Endometrium (tissue), 2 donors: ENCODE results near the gene ARF3.

Source experiments
- FAIRE-seq: peaks from 2 replicates; lab custom pipeline; 2012; peaks lifted over from hg19 to GRCh38; lab: Jason Lieb, UNC
- donor health status: control.
- donor health status: control.

ARF3 gene

DNA sequence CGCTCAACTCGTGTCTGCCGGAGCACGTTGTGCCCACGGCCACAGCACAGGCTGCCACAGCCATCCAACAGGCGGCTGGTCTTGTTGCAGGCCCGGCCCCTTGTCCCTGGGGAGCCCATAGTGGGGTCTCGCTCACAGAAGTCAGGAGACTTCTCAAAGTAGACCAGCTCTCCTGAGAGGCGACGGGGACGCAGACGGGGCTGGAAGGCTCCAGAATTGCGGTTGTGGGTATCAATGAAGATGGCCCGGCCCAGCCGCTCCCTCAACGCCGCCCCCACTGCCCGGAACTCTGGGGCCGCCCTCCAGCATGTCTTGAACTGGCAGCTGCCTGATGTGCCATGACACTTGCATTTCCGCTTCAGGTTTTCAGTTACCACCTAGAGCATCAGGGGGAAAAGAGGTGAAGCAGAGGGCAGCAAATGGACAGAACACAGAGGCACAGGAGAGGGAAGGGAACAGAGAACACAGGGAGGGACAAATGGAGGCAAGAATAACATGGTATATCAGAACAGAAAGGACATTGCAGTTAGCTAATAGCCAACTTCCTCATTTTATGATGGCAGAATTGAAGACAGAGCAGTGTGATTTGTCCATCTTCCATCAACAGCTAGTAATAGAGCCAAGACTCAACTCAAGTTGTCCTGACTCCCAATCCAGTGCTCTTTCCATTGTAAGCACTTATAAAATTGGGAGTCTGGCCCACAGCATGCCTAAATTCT is 9.0 kb upstream of the ARF3 start:
- FAIRE-seq, result no peak

DNA sequence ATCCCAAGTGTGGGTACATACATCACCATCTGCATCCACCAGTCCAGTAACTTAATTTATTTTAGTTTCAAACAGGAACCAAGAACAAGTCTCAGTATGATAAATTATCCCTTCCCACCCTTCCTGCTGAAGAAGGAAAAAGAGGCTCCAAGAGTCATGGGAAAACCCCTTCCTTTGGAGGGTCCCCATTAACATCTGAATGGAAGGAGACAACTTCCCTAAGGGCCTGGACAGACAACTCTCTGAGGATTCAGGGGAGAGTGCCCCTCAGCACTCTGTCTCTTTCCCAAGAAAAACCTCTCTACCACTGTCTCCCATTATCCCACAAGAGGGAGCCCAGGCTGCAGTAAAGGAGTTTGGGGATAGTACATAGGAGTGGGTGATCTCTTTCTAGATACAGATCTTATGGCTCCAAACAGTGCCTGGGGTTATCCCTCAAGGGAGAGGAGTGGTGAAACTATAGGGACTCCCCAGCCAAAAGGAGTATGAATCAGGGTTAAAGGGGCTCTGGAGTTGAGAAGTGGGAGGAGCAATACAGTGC is 8.1 kb upstream of the ARF3 start:
- no peak for FAIRE-seq

DNA sequence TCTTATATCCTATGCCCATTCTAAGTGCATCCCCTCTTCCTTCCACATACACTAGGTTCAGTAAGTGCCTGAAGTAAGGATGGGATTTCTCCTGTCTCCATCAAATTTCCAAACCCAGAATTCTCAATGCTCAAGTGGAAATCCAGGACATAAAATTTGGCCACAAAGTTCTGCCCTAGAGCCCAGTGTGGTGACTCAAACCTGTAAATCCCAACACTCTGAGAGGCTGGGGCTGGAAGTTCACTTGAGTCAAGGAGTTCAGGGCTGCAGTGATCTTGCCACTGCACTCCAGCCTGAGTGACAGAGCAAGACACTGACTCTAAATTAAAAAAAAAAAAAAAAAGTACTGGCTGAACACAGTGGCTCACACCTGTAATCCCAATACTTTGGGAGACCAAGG is 4.5 kb upstream of the ARF3 start:
- FAIRE-seq, result no peak

DNA sequence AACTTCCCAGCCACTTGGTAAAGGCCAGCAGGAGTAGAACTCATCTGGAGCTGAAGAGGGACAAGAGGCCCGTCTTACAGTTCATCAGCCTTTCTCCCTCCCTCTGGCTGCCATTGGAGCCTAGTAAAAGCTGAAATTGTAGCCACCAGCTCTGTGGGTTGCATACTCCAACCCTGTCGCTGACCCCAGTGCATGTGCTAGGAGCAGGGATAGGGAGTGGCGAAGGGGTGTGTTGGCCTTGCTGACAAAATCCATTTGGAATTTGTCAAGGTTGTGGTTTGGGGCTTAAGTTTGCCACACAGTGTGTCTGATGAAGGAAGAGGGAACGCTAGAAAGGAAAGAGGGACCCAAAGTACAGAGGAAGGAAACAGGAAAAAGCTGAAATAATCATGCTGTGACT is 4.0 kb upstream of the ARF3 start:
- no peak for FAIRE-seq

DNA sequence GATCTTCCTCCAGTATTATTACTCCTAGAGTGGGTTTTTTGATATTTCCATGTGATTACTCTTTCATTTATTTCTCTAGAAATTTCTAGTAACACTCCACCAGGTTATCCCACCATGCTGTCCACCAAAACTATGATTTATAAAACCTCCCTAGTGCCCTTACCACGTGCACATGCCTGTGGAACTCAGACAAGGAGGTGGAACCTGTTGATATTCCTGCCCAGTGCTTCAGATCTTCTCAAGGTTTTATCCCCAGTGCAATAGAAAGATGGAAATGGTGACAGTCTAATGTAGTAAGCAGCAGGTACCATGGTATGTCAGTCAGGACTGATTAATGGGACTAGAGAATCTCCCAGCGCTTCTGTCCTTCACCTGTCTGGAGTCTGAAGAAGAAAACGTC is 3.5 kb upstream of the ARF3 start:
- no peak for FAIRE-seq

DNA sequence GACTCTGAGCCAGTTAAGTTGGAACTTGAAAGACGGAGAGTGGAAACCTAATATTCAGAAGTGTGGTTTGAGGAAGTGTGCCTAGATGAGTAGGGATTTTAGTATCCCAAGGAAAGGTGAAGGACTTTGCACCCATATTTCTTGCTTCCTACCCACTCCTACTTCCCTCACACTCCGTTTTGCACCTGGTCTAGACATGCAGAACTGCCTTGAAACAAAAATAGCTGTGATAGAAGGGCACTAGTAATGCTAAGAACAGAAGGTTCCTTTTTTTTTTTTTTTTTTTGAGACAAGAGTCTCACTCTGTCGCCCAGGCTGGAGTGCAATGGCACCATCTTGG is 732 bp upstream of the ARF3 start:
- FAIRE-seq, result no peak

DNA sequence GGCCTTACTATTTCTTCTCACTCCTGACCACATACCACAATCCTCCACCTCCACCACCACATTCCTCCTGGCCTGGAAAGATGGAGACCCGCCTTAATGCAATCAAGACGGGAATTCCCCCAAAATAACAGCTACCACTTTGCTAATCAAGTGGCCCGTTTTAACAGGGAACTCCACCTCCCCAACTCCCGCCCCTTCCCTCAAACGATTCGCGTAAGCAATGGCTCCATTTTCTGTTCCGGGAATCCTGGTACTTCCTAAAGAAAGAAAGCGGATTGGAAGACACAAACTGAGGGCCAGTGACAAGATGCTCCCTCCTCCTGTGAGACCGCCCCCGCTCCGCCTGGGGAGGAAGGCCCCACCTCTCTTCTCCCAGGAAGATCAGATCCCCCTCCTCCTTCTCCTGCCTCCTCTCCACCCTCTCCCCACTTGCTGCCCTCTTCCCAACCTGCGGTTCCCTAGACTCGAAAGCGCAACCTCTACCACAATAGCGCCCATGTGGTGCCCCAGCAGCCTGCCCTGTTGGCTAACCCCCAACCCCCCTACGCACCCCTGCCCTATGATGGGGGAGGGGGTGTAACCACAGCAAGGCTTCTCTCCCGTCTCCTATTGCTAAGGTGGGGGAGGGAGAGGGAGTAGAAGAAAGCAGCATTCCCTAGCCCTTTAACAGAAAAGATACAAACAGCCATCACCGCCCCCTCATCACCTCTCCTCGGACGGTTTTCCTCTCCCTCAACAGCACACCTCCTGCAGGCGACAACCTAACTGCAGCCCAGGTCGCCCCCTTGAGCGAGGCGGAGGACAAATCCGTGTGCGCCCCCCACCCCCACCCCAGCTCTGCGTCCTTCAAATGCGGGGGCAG is 777 bp downstream of the ARF3 start:
- FAIRE-seq, result peak; percentile 31

DNA sequence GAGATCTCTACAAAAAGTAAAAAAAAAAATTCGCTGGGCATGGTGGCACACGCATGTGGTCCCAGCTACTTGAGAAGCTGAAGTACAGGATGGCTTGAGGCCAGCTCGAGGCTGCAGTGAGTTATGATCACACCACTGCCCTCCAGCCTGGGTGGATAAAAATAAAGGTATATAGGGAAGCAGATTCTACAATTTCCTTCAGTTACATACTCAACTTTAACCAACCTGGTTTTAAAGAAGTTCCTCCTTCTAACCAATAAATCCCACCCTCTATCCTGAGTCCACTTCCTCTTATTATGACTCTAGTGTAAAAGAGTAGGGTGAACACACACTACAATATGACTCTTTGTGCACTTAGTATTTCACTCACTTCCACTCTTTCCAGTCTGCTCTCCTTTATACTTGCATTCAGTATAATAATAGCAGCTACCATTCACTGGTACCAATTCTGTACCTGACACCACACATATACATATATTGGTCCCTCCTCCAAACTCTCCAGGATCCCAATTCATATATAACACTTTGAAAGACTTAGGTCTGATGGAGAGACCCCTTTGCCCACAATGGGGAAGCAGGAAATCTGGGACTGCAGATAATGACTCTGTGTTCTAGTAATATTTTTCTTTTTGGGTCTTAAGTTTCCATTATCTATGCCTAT is 2.3 kb downstream of the ARF3 start:
- FAIRE-seq, result no peak

DNA sequence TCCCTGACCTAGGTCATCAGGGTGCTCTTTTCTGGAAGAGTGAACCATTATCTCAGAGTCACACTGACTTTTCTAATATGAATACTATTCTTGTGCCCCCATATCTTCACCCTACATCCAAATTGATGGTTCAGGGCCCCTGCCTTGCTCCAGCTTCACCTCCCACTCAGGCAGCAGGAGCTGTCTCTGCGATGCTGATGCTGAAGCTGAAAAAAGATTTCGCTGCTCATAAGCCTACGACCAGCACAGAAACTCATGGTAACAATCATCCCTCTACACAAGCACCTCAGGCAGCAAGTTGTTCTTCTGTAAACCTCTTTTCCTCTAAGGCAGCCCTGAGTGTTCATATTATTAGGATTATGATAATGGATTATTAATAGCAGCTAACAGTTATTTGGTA is 3.2 kb downstream of the ARF3 start:
- FAIRE-seq, result no peak

DNA sequence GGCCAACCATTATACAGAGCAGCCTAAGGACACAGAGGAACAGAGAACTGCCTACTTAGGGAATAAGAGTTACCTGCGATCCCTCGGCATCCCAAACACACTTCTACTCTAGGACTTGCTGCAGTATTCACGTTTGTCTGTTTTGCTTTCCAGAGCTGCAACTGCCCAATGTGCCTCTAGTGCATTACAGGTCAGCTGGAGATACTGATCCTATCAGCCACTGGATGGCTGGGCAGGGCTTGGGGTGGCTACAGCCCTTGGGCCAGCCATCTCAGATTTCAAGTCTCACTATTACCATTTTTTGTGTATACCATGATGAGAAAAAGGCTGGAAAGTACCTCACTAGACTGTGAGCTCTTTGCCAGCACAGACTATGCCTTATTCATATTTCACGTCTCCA is 4.6 kb downstream of the ARF3 start:
- no peak for FAIRE-seq

DNA sequence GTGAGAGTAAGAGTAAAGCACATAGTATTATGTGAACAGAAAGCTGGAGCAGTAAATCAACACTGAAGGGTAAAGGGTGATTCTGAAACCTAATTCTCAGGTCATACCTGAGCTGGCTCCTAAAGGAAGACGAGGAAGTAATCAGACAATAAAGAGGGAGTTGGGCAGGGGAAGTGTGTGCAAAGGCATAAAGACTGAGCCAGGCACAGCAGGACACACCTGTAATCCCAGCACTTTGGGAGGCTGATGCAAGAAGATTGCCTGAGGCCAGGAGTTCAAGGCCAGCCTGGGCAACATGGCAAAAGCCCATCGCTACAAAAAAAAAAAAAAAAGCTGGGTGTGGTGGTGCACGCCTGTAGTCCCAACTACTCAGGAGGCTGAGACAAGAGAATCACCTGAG is 9.6 kb downstream of the ARF3 start:
- no peak for FAIRE-seq

DNA sequence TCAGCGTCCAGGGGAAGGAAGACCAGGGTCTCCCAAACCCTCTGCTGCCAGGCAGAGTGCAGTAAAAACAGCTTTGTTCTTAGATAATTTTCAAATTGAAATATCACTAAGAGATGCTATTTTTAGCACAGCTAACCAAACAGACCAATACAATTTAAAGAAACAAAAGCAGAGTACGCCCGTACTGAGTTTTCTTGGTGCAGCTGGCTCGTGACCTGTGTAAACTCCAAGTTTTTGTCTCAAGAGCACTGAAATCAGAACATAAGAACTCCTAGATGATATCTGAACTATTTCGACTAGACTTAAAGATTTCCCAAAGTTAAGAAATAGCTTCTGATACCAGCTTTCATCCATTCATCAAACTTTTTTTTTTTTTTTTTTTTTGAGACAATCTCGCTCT is 10.3 kb downstream of the ARF3 start:
- no peak for FAIRE-seq

DNA sequence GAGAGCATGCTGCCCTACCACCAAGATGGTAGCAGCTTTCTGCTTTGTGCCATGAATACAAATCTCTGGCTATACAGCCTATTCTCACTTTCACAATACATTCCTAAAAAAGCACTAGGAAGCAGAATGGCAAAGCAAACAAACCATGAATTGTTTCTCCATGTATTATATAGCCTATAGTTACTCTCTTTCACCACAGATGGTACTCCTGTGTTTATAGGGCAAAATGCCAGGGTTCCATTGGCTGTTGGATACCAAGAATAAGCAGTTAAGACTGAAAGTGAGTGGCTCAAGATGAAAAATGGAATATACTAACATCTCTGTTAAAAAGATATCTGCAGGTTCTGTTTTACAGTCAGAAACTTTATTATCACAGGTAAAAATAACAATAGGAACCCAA is 11.1 kb downstream of the ARF3 start:
- FAIRE-seq, result no peak

DNA sequence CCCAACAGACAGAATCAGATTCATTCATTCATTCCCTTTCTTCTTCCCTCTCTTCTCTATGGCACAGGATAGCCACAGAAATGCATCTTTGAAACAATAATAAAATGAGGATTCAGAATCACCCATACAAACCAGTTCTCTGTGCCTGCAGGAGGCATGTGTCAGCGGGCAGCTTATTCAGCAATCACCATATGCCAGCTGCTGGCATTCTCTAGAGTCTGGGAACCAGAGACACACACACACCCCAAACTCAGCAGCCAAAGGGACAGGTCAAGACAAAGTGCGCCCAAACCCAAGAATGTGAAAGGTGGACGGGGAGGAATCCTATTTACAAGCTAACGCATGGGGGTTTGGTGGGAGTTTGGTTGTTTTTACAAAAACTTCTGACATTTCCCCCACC is 14.1 kb downstream of the ARF3 start:
- no peak for FAIRE-seq

DNA sequence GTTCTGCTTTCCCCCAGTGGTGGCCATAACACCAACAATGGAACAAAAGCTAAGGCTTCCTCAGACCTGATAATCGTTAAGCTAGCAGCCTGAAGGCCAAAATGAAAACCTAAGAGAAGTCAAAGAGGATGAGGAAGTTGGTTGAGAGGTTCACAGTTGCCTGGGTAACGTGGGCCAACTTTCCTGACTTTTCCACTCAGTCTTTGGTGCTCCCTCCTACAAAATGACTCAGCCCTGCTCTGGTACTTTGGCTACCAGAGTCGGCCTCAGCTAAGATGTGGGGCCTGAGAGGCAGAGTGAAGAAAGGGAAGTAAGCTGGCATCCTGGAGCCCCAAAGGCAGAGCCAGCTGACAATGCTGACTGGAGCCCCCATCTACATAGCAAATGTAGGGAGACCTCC is 17.1 kb downstream of the ARF3 start:
- FAIRE-seq, result no peak

DNA sequence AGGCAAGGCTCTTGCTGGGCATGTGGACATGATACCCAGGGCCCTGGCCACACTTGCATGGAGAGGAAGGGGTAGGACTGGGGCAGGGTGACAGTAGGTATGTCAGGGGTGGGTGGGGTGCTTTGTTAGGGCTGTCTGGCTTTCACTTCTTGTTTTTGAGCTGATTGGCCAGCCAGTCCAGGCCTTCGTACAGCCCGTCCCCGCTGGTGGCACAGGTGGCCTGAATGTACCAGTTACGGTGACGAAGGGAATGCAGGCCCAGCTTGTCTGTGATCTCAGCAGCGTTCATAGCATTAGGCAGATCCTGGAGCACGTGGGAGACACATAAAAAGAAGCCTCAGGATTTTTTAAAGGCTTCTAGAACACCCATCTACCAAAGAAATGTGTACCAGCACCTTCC is 18.5 kb downstream of the ARF3 start:
- FAIRE-seq, result no peak

DNA sequence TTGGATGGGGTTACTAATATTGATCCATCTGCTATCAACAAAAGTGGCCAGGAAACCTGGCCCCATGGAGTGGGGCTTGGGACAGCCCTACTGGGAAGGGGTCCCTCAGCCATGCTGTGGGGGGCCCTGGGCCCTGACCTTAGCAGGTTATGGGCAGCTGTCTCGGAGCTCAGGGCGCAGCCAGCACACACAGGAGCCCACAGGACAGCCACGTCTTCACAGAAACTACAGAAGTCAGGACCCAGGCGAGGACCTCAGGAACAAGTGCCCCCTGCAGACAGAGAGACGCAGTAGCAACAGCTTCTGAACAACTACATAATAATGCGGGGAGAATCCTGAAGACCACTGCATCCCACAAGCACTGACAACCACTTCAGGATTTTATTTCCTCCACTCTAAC is 20.1 kb downstream of the ARF3 start:
- FAIRE-seq, result no peak

DNA sequence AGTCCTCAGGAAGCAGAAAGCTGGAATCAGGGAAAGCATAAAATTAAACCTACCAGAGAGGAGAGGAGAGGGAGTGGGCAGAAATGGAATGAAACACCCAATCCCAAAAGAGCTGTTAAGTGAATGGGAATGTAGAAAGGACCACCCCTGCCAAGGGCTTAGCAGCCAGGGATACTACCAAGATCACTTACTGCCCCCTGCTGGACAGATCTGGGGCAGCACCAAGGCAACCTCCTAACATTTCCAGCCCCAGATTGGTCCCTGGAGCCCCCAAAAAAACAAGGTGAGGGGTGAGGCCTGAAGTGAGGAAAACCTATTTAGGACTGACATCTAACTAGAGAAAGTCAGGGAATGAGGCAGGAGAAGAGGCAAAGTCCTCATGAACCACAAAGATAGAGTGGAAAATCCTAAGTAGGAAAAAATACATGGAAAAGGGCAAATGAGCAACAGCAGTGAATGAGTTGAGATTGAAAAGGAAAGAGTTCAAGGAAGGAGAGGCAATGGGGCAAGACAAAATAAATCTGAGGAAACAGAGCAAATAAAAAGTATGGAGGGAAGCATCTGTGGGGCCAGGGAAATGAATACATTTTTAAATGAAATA is 20.8 kb downstream of the ARF3 start:
- FAIRE-seq, result no peak

DNA sequence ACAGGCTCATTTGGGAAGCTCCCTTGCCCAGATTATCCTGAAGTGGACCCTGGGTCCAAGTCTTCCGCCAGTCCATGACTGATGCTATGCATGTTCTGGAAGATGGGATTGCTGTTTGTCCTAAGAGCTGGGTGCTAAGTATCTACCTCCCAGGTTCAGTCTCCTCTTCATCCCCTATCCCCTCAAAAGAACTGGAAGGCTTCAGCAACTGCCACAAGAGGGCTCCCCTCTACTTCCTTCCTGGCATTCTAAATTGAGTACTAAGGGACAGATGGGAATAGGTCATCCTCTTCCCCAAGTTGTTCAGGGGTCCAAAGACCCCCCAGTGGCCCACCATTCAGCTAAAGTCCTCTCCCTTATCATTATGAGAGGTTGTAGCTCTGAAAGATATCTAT is 23.0 kb downstream of the ARF3 start:
- FAIRE-seq, result no peak

DNA sequence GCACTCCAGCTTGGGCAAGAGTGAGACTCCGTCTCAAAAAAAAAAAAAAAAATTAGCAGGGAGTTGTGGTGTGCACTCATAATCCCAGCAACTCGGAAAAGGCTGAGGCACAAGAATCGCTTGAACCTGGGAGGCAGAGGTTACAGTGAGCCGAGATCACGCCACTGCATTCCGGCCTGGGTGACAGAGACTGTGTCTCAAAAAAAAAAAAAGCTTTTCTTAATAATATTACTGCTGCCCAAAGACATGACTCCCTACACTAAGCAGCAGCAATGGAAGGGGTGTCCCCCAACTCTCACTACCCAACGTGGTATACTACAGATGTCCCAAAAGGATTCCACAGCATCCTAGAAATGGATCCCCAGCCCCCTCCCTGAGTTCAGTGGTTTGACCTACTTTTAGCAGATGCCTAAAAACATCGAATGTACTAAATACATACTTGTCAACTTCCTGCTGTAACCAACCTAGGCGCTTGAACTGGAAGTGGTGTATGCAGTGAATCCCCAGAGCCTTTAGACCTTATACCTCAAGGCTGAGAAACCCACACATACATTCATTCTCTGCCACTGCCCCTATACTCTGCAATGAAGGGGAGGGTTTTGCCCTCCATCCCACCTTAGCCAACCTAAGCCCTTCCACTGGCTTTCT is 23.5 kb downstream of the ARF3 start:
- no peak for FAIRE-seq

DNA sequence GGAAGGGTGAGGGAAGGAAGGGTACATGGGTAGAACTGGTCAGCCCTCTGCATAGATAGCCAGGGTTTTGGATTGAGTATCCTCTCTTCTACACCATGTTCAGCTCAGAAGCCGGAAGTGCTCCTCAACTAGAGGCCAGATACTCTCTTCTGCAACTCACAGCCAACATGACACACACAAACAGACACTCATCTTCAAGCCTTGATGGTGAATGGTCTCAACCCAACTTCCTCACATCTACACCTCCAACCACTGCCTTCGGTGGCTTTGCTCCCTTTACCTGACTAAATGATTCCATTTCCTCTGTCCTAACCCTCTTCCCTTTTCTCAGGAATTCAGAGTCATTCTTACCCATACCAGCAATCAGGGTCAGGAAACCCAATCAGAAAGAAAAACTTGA is 24.4 kb downstream of the ARF3 start:
- no peak for FAIRE-seq

DNA sequence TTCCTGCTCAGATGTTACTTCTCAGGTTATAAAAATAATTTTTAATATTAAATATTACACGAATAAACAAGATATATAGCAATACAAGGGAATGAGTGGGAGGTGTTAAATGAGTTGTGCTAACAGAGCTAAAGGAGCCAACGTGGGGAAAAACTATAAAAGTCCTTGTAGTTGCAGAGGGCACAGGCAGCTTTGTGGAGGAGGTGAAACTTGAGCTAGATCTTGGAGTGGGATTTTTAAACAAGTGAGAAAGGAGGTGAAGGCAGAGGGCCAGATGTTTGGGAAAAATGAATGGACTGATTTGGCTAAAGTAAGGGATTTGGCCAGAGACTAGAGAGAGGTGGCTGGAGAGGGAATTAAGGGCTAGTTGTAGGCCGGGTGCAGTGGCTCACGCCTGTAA is 26.8 kb downstream of the ARF3 start:
- no peak for FAIRE-seq
